ENCODE results near the gene EIF4G2. TPM values are rescaled to one million over a fixed set of nuclear protein-coding genes. Genes with fewer than 3 reads are reported as not detected.

The EIF4G2 gene
- total and polyA plus RNA-seq, 10 of the 15 experiments (the other 5 are each of a cell fraction or from before 2014, with no cell fraction given), result 210 to 1,104 (median 713) TPM

- Histone ChIP-seq H3K4me2 (ENCODE audit: control insufficient read depth, insufficient read depth) (no peak overlapping the region), H3K27ac (ENCODE audit: control insufficient read depth, insufficient read depth) (no peak overlapping the region), H4K20me1 (ENCODE audit: control insufficient read depth, insufficient read depth) (0 out of 2 replicates have a peak, but pooled peaks cover 2% of the 10 kb centered on the region), H3K4me3 (no peak overlapping the region), H2AFZ (ENCODE audit: control insufficient read depth, low read depth, low read length) (no peak overlapping the region), H3K9ac (ENCODE audit: control insufficient read depth, insufficient read depth, low read length) (no peak overlapping the region), H3K79me2 (ENCODE audit: control insufficient read depth, insufficient read depth, low read length) (no peaks in the 10 kb centered on the region), H3K9me3 (replicated peaks; ENCODE audit: control insufficient read depth, insufficient read depth, low read length) (no peaks in the 10 kb centered on the region), H3K4me1 (ENCODE audit: control insufficient read depth, insufficient read depth, low read length) (no peaks in the 10 kb centered on the region), H3K36me3 (ENCODE audit: control insufficient read depth in 2 of 2, insufficient read depth in 2 of 2, low read length in 1 of 2) (peaks cover 8 to 16% of the 10 kb centered on the region in 2 experiments; a peak in 3 of 4 replicates), H3K27me3 (replicated peaks in 1 of 2; ENCODE audit: control insufficient read depth in 2 of 2, insufficient read depth in 2 of 2, low read length in 1 of 2) (no peaks in the 10 kb centered on the region)
- SMC1A ChIA-PET (ENCODE audit: uncharacterized antibody, unreplicated experiment), result interaction anchor here (0.9 to 2.0 kb wide), 3 partner anchors 9 to 65 kb away, joined by 3 to 8 read pairs (median 6); no protein-coding TSS in a partner anchor
- CTCF ChIA-PET, result interaction anchor here (1.2 to 1.4 kb wide), 2 partner anchors 10 to 12 kb away, joined by 4 to 11 read pairs; no protein-coding TSS in a partner anchor
- POLR2A ChIA-PET, result no interaction called here
- RAD21 ChIA-PET (ENCODE audit: unreplicated experiment), result no interaction called here
- DNase-seq (ENCODE audit: low read depth, low spot score) (no peak), FAIRE-seq (no peak), ATAC-seq (no peak)
- in situ Hi-C loops (cut with MboI) (no loop called here), intact Hi-C loops (cut with micrococcal nuclease; ENCODE audit: unreplicated experiment) (no loop called here)
- TF ChIP-seq E2F4 (IDR thresholded peaks at IDR 0.05; ENCODE audit: low read depth, low read length) (no peak), TARDBP (IDR thresholded peaks at IDR 0.05; ENCODE audit: borderline replicate concordance) (no peak), ATF3 (IDR thresholded peaks at IDR 0.05; ENCODE audit: borderline replicate concordance, extremely low read depth, low read depth, low read length) (no peak), NRF1 (conservative IDR thresholded peaks at IDR 0.05; ENCODE audit: low read depth, low read length) (no peak), KAT2A (conservative IDR thresholded peaks at IDR 0.05; ENCODE audit: control insufficient read depth, low read depth, low read length) (no peak), SMC3 (IDR thresholded peaks at IDR 0.05; ENCODE audit: borderline replicate concordance, low read length) (no peak), TBL1XR1 (IDR thresholded peaks at IDR 0.05; ENCODE audit: low read depth, low read length) (no peak), SUPT20H (IDR thresholded peaks at IDR 0.05; ENCODE audit: borderline replicate concordance, control insufficient read depth, low read depth, low read length) (no peak), TAF1 (IDR thresholded peaks at IDR 0.05; ENCODE audit: borderline replicate concordance, low read depth, low read length) (no peak), RUNX3 (IDR thresholded peaks at IDR 0.05; ENCODE audit: low read length) (no peak), TCF3 (IDR thresholded peaks at IDR 0.05; ENCODE audit: borderline replicate concordance, insufficient read depth, low read depth, low read length) (no peak), SP1 (IDR thresholded peaks at IDR 0.05; ENCODE audit: low read depth, low read length) (no peak), MYC (IDR thresholded peaks at IDR 0.05; ENCODE audit: insufficient read depth, insufficient read length, insufficient replicate concordance, low read length, severe bottlenecking) (no peak)
- no TSS peak for BruUV-seq (replicated peaks)
- WGBS (ENCODE audit: insufficient coverage, insufficient replicate concordance, low lambda C conversion rate, missing lambda C conversion rate), result 95% methylated on average over 2 of the region's 2 CpGs
These were observed 28.7 kb downstream of the EIF4G2 start for GRCh38 chr11:10780040-10780439.

Data from GM12878 (cell line).